GM12878 (cell line): ENCODE results near the gene HOXA1.

ENCODE experiments used
- BACH1 ChIP-seq: fragments of 450-650 bp; IDR thresholded peaks from 2 replicates; pipeline ENCODE4 v1.6.1; 2017; ENCODE audit warnings: mild to moderate bottlenecking, borderline replicate concordance
- BCL11A ChIP-seq: IDR thresholded peaks from 2 replicates; pipeline ENCODE4 v1.6.1; 2011; ENCODE audit warnings: low read depth, low read length
- NFIC ChIP-seq: IDR thresholded peaks from 2 replicates; pipeline ENCODE4 v1.6.1; 2012; ENCODE audit warnings: low read depth, mild to moderate bottlenecking, inconsistent platforms, low read length, moderate library complexity
- POLR2A ChIP-seq: IDR thresholded peaks from 2 replicates; pipeline ENCODE4 v1.6.1; 2011; ENCODE audit warnings: low read depth, mild to moderate bottlenecking, low read length
- POLR2AphosphoS2 ChIP-seq: IDR thresholded peaks from 2 replicates; pipeline ENCODE4 v1.6.1; 2011; ENCODE audit warnings: low read depth, mild to moderate bottlenecking, low read length, improper control_type of control experiment, moderate library complexity
- POLR2AphosphoS5 ChIP-seq: IDR thresholded peaks from 2 replicates; pipeline ENCODE4 v1.6.1; 2011; ENCODE audit warnings: mild to moderate bottlenecking, low read length, inconsistent platforms
- SREBF2 ChIP-seq: IDR thresholded peaks from 2 replicates; pipeline ENCODE4 v1.6.1; 2012; ENCODE audit warnings: mild to moderate bottlenecking, low read length
- ZNF217 ChIP-seq: fragments of 450-650 bp; IDR thresholded peaks from 2 replicates; pipeline ENCODE4 v1.6.1; 2017; ENCODE audit warnings: antibody characterized with exemption, mild to moderate bottlenecking
- ZNF274 ChIP-seq: IDR thresholded peaks from one replicate; pipeline ENCODE4 v1.8.0; 2011; ENCODE audit not compliant: insufficient read length, insufficient read depth
- ZZZ3 ChIP-seq: IDR thresholded peaks from 2 replicates; pipeline ENCODE4 v1.6.1; 2011; ENCODE audit warnings: low read depth; ENCODE audit not compliant: control insufficient read depth, insufficient read length
- TF ChIP-seq, protein P1 (sequence below), 3 experiments: IDR thresholded peaks in 2 of 3; conservative IDR thresholded peaks in 1 of 3; 2 replicates each; pipeline ENCODE4 v1.5.1; 2011; ENCODE audit warnings: low read depth in 3 of 3, low read length in 3 of 3, mild to moderate bottlenecking in 3 of 3, control low read depth in 2 of 3, moderate library complexity in 2 of 3, inconsistent platforms in 1 of 3, mixed read lengths in 1 of 3; ENCODE audit not compliant: control insufficient read depth in 2 of 3, insufficient read depth in 1 of 3; ENCODE audit errors: extremely low read depth in 1 of 3
- TF ChIP-seq, protein P2 (sequence below): IDR thresholded peaks from 2 replicates; pipeline ENCODE4 v1.6.1; 2011; ENCODE audit warnings: low read depth, mild to moderate bottlenecking, low read length, moderate library complexity, borderline replicate concordance; ENCODE audit errors: extremely low read depth
- TF ChIP-seq, protein P3 (sequence below): fragments of 450-650 bp; formaldehyde crosslinking; IDR thresholded peaks from 2 replicates; pipeline ENCODE4 v1.4.0; 2022; ENCODE audit warnings: mild to moderate bottlenecking, moderate library complexity
- TF ChIP-seq, protein P4 (sequence below): IDR thresholded peaks from 2 replicates; pipeline ENCODE4 v1.6.1; 2012; ENCODE audit warnings: mild to moderate bottlenecking, low read depth, low read length

DNA sequence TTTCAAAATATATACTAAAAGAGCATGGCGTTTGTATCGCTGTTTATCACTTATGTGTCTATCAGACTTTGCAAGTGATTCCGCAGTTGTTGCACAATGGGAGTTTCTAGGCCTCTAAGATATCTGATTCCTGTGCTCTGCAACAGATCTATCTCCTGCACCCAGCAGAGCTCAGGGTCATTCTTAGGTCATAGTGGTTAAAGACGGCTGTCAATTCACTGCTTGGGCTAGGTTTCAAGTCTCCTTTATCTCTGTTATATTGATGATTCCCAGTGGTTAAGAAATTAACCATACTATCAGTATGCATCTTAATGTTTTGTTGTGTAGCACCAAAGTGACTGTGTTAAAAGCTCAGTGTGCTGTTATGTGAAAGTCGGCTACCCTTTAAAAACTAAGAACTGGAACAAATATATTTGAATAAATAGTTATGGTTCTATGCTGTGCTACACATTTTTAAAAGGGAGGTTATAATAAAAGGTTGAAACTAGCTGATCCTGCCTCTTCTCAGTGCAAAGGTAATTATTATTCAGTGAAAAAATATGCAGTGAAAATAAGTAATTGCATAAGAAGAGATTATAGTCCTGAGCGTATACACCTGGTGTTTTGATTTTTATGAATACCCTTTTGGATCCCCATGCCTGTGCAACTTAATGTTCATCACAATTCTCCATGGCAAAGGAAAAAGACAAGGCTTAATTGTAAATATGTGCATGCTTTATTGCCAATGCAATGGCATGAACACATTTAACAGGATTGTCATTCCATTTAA, 24.0 kb downstream of the HOXA1 start:
- TF ChIP-seq, protein P1, sequence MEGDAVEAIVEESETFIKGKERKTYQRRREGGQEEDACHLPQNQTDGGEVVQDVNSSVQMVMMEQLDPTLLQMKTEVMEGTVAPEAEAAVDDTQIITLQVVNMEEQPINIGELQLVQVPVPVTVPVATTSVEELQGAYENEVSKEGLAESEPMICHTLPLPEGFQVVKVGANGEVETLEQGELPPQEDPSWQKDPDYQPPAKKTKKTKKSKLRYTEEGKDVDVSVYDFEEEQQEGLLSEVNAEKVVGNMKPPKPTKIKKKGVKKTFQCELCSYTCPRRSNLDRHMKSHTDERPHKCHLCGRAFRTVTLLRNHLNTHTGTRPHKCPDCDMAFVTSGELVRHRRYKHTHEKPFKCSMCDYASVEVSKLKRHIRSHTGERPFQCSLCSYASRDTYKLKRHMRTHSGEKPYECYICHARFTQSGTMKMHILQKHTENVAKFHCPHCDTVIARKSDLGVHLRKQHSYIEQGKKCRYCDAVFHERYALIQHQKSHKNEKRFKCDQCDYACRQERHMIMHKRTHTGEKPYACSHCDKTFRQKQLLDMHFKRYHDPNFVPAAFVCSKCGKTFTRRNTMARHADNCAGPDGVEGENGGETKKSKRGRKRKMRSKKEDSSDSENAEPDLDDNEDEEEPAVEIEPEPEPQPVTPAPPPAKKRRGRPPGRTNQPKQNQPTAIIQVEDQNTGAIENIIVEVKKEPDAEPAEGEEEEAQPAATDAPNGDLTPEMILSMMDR (IDR thresholded peaks at IDR 0.05 in 2 of 3, conservative IDR thresholded peaks at IDR 0.05 in 1 of 3; ENCODE audit: control insufficient read depth in 2 of 3, extremely low read depth in 1 of 3, insufficient read depth in 1 of 3, low read depth in 3 of 3, low read length in 3 of 3), result no peak
- TF ChIP-seq POLR2AphosphoS5 (no peak), ZNF217 (no peak), ZNF274 (no peak), SREBF2 (no peak), POLR2AphosphoS2 (no peak), BCL11A (no peak), POLR2A (no peak), BACH1 (no peak), NFIC (no peak), ZZZ3 (no peak)
- TF ChIP-seq, protein P2, sequence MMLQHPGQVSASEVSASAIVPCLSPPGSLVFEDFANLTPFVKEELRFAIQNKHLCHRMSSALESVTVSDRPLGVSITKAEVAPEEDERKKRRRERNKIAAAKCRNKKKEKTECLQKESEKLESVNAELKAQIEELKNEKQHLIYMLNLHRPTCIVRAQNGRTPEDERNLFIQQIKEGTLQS, result no peak
- TF ChIP-seq, protein P3, sequence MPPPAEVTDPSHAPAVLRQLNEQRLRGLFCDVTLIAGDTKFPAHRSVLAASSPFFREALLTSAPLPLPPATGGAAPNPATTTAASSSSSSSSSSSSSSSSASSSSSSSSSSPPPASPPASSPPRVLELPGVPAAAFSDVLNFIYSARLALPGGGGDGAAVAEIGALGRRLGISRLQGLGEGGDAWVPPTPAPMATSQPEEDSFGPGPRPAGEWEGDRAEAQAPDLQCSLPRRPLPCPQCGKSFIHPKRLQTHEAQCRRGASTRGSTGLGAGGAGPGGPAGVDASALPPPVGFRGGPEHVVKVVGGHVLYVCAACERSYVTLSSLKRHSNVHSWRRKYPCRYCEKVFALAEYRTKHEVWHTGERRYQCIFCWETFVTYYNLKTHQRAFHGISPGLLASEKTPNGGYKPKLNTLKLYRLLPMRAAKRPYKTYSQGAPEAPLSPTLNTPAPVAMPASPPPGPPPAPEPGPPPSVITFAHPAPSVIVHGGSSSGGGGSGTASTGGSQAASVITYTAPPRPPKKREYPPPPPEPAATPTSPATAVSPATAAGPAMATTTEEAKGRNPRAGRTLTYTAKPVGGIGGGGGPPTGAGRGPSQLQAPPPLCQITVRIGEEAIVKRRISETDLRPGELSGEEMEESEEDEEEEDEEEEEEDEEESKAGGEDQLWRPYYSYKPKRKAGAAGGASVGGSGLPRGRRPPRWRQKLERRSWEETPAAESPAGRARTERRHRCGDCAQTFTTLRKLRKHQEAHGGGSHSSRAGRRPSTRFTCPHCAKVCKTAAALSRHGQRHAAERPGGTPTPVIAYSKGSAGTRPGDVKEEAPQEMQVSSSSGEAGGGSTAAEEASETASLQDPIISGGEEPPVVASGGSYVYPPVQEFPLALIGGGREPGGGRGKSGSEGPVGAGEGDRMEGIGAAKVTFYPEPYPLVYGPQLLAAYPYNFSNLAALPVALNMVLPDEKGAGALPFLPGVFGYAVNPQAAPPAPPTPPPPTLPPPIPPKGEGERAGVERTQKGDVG (CRISPR knock-in tag), result no peak
- TF ChIP-seq, protein P4, sequence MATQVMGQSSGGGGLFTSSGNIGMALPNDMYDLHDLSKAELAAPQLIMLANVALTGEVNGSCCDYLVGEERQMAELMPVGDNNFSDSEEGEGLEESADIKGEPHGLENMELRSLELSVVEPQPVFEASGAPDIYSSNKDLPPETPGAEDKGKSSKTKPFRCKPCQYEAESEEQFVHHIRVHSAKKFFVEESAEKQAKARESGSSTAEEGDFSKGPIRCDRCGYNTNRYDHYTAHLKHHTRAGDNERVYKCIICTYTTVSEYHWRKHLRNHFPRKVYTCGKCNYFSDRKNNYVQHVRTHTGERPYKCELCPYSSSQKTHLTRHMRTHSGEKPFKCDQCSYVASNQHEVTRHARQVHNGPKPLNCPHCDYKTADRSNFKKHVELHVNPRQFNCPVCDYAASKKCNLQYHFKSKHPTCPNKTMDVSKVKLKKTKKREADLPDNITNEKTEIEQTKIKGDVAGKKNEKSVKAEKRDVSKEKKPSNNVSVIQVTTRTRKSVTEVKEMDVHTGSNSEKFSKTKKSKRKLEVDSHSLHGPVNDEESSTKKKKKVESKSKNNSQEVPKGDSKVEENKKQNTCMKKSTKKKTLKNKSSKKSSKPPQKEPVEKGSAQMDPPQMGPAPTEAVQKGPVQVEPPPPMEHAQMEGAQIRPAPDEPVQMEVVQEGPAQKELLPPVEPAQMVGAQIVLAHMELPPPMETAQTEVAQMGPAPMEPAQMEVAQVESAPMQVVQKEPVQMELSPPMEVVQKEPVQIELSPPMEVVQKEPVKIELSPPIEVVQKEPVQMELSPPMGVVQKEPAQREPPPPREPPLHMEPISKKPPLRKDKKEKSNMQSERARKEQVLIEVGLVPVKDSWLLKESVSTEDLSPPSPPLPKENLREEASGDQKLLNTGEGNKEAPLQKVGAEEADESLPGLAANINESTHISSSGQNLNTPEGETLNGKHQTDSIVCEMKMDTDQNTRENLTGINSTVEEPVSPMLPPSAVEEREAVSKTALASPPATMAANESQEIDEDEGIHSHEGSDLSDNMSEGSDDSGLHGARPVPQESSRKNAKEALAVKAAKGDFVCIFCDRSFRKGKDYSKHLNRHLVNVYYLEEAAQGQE, result no peak
